ENCODE measurements around the gene ZNF516. TPM values are rescaled to one million over a fixed set of nuclear protein-coding genes. Genes with fewer than 3 reads are reported as not detected.
A peak's percentile ranks its signal among the peaks of the same experiment; 100 is the strongest.

Gene ZNF516
- total and polyA plus RNA-seq, 10 of the 15 experiments (the other 5 are each of a cell fraction or from before 2014, with no cell fraction given) = 2.0 to 32.0 (median 8.3) TPM

DNA sequence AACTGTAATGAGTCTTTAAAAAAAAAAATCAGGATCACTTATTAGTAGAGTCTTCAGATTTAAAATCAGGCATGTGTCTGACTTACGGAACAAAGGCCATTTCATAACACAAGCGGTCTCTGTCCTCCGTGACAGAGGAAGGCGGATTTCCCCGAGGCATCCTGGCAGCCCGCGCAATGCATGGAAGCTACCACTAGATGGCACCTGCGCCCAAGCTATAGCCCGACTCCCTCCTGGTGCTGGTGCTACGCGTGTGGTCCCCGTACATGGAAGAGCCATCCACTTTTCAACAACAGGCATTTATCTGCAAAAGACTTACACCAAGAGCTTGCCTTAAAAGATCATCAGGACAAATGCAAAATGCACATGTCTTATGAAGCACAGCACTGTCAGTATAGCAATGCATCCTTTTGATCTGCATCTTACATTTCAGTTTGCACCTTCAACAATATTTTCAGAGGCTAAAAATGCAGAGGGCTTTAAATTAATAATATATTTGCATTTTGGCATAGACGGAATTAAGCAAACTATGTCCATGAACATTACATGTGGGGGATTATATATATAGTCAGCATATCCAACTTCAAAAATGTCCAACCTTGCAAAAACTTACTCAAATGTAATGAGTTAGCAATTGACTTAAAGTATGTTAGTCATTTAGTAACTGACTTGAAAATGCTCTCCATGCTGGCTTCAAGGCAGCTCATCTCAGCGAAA lies 96.0 kb downstream of the ZNF516 start (continued):
- no peak for TF ChIP-seq NR2C2 (IDR thresholded peaks at IDR 0.05; ENCODE audit: borderline replicate concordance, control insufficient read depth, insufficient read length, low read depth)
- no peak for TF ChIP-seq REST (IDR thresholded peaks at IDR 0.05; ENCODE audit: low read depth, low read length)
- TF ChIP-seq ZNF274 (IDR thresholded peaks at IDR 0.05; ENCODE audit: insufficient read depth, insufficient read length) = no peak
- TF ChIP-seq POU2F2 (IDR thresholded peaks at IDR 0.05; ENCODE audit: borderline replicate concordance, low read depth, low read length) = peak; percentile 84; the same call in 2 of the 3 replicates
- no peak for TF ChIP-seq RFX5 (IDR thresholded peaks at IDR 0.05; ENCODE audit: low read depth, low read length)
- TF ChIP-seq RB1 (IDR thresholded peaks at IDR 0.05; ENCODE audit: borderline replicate concordance) = no peak
- TF ChIP-seq ELK1 (IDR thresholded peaks at IDR 0.05; ENCODE audit: low read depth, low read length) = 0 out of 2 replicates have a peak, but pooled peaks have one; percentile 30

Measured in GM12878 (cell line).